GM21619 (cell line): ENCODE measurements around the gene CAMK2D.
"Not testable (repeated sequence)": the region's sequence is repeated elsewhere in the genome, so short reads cannot be mapped to it uniquely, and the experiment has no call there.

Source experiments
- ATAC-seq: cut with Tn5 transposase; IDR thresholded peaks from one replicate; pipeline ENCODE4 v1.9.1; 2021; ENCODE audit not compliant: unreplicated experiment

The CAMK2D gene

GRCh38 chr4:113687067-113687718 is 74.3 kb downstream of the CAMK2D start:
- ATAC-seq, result no peak

GRCh38 chr4:113685157-113685556 is 76.4 kb downstream of the CAMK2D start:
- not testable (repeated sequence) for ATAC-seq

- ATAC-seq, result no peak
Measured at GRCh38 chr4:113684534-113685091, 76.9 kb downstream of the CAMK2D start.

- peak; percentile 98 for ATAC-seq
Measured at GRCh38 chr4:113682730-113683537, 78.6 kb downstream of the CAMK2D start.

GRCh38 chr4:113678641-113679040 is 82.9 kb downstream of the CAMK2D start:
- no peak for ATAC-seq

GRCh38 chr4:113677325-113677724 is 84.2 kb downstream of the CAMK2D start:
- no peak for ATAC-seq

- ATAC-seq, result no peak
Measured at GRCh38 chr4:113675731-113676697, 85.5 kb downstream of the CAMK2D start.

GRCh38 chr4:113674733-113675132 is 86.8 kb downstream of the CAMK2D start:
- ATAC-seq, result no peak

- no peak for ATAC-seq
Measured at GRCh38 chr4:113674251-113674650, 87.3 kb downstream of the CAMK2D start.

- ATAC-seq, result peak; percentile 90
Measured at GRCh38 chr4:113673450-113673849, 88.1 kb downstream of the CAMK2D start.

GRCh38 chr4:113666386-113667114 is 95.0 kb downstream of the CAMK2D start:
- ATAC-seq, result no peak

GRCh38 chr4:113665036-113665435 is 96.5 kb downstream of the CAMK2D start:
- ATAC-seq, result no peak

GRCh38 chr4:113662581-113662980 is 99.0 kb downstream of the CAMK2D start:
- no peak for ATAC-seq

- no peak for ATAC-seq
Measured at GRCh38 chr4:113659127-113659526, 102.4 kb downstream of the CAMK2D start.

GRCh38 chr4:113657586-113658233 is 103.8 kb downstream of the CAMK2D start:
- ATAC-seq, result no peak

GRCh38 chr4:113653871-113654270 is 107.7 kb downstream of the CAMK2D start:
- no peak for ATAC-seq

GRCh38 chr4:113646442-113646822 is 115.1 kb downstream of the CAMK2D start:
- no peak for ATAC-seq

- ATAC-seq, result no peak
Measured at GRCh38 chr4:113645771-113646441, 115.6 kb downstream of the CAMK2D start.

GRCh38 chr4:113645288-113645687 is 116.2 kb downstream of the CAMK2D start:
- ATAC-seq, result no peak
